ENCODE data around the gene POU4F1. TPM values are rescaled to one million over a fixed set of nuclear protein-coding genes. Genes with fewer than 3 reads are reported as not detected.

Gene POU4F1
- total and polyA plus RNA-seq, 10 donors, result 0.03 to 0.17 (median 0.08) TPM; not detected in 6

- H3K4me1 ChIP-seq, result peaks cover 6 to 31% (median 21%) of the 10 kb centered on the region in 6 donors
- H3K9me3 ChIP-seq, result peaks cover 0 to 25% (median 0%) of the 10 kb centered on the region in 8 donors
- TF ChIP-seq POLR2AphosphoS5 (IDR thresholded peaks at IDR 0.05) (peak in 2 of 3 donors; percentile 7 to 27), POLR2A (IDR thresholded peaks at IDR 0.05) (no peak), CTCF (IDR thresholded peaks at IDR 0.05 in 8 of 11, conservative IDR thresholded peaks at IDR 0.05 in 3 of 11) (no peak)
- WGBS, 5 donors, result 4 to 6% (median 5%) methylated on average over 40 to 65 of the region's 65 CpGs
- no peaks in the 10 kb centered on the region for H3K36me3 ChIP-seq
- H3K27ac ChIP-seq, result no peak overlapping the region
- intact Hi-C loops (cut with DNase I; ENCODE audit: low total_unique reads), result no loop called here
- peak overlapping the region in 7 of 8 donors; percentile 15 to 60 (median 25) for H3K4me3 ChIP-seq
- H3K27me3 ChIP-seq (replicated peaks in 1 of 7), result peaks cover 28 to 100% (median 99%) of the 10 kb centered on the region in 7 donors
- DNase-seq, result peak; percentile 72
Measured at GRCh38 chr13:78595495-78596398, 7.6 kb downstream of the POU4F1 start.

- Histone ChIP-seq H3K9me3 (peaks cover 0 to 25% (median 0%) of the 10 kb centered on the region in 8 donors), H3K27ac (no peak overlapping the region), H3K27me3 (replicated peaks in 1 of 7) (peaks cover 28 to 100% (median 98%) of the 10 kb centered on the region in 7 donors), H3K36me3 (no peaks in the 10 kb centered on the region), H3K4me1 (peaks cover 6 to 23% (median 20%) of the 10 kb centered on the region in 6 donors), H3K4me3 (no peak overlapping the region)
- DNase-seq, result no peak
- WGBS, 5 donors, result 7 to 11% (median 9%) methylated on average over 8 of the region's 8 CpGs
- intact Hi-C loops (cut with DNase I; ENCODE audit: low total_unique reads), result no loop called here
- TF ChIP-seq POLR2AphosphoS5 (IDR thresholded peaks at IDR 0.05), result no peak
- no peak for TF ChIP-seq POLR2A (IDR thresholded peaks at IDR 0.05)
Measured at GRCh38 chr13:78594456-78594975, 8.8 kb downstream of the POU4F1 start.

DNA sequence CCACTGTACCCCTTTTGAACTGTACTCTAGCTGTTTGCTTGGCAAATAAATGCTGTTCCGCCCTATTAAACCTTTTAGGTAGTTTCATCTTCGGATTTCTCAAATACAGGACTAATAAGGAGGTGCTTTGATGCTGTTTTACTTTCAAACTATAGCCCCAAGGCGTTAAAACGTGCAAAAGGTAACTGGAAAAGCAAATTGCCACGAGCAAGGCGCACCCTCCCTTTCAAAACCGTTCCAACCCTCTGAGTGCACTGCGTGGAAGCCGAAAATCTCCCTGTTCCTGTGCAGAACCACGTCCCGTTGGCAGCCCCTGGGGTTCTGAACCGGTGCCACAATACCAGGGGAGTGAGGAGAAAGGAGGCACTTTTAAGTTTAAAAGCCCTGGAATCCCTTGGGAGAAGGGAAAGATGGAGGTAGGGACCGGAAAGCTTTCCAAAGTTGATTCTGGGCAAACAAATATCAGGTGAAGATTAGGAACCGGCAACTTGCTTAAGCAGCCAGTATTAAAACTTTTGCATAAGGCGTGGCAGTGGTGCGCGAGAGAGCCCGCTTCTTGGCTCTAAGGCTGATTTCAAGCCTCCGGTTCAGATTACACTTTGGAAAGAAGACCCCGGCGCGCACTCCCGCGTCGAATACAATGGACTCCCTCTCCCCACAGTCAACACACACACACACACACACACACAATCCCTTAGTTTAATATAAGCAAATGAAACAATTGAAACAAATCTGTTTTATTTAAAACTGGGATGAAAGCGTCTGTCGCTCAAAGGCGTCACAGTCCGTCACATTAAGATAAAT, 9.5 kb downstream of the POU4F1 start:
- Histone ChIP-seq H3K36me3 (no peaks in the 10 kb centered on the region), H3K9me3 (peaks cover 0 to 25% (median 0%) of the 10 kb centered on the region in 8 donors), H3K27me3 (replicated peaks in 1 of 7) (peaks cover 22 to 100% (median 98%) of the 10 kb centered on the region in 7 donors), H3K27ac (no peak overlapping the region), H3K4me3 (no peak overlapping the region), H3K4me1 (peaks cover 6 to 23% (median 20%) of the 10 kb centered on the region in 6 donors)
- TF ChIP-seq POLR2A (IDR thresholded peaks at IDR 0.05) (no peak), CTCF (IDR thresholded peaks at IDR 0.05 in 8 of 11, conservative IDR thresholded peaks at IDR 0.05 in 3 of 11) (no peak), POLR2AphosphoS5 (IDR thresholded peaks at IDR 0.05) (no peak)
- intact Hi-C loops (cut with DNase I; ENCODE audit: low total_unique reads), result no loop called here
- WGBS, 5 donors, result 9 to 16% (median 12%) methylated on average over 29 of the region's 29 CpGs
- DNase-seq, result no peak

DNA sequence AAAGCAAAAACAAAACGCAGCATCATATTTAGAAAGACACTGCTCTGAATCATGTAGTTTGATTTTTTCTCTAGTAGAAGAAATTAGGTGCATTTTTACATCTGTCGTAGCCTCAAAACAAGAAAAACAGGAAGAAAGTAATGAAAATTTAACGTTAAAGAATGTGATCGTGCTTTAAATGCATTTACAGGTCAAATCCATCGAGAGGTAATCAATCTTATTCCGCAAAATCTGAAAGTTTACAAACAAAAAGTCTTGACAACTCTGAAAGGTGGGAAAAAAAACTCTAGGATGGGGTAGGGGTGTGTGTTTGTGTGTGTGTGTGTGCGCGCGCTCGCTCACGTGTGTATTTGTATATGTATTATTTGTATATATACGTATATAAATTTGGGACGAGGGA, 10.2 kb downstream of the POU4F1 start:
- Histone ChIP-seq H3K27me3 (replicated peaks in 1 of 7) (peaks cover 17 to 100% (median 97%) of the 10 kb centered on the region in 7 donors), H3K27ac (no peak overlapping the region), H3K9me3 (peaks cover 0 to 25% (median 0%) of the 10 kb centered on the region in 8 donors), H3K4me1 (peaks cover 6 to 23% (median 20%) of the 10 kb centered on the region in 6 donors), H3K36me3 (no peaks in the 10 kb centered on the region), H3K4me3 (no peak overlapping the region)
- intact Hi-C loops (cut with DNase I; ENCODE audit: low total_unique reads), result no loop called here
- 14 to 18% (median 16%) methylated on average over 13 of the region's 13 CpGs for WGBS, 5 donors
- no peak for DNase-seq
- TF ChIP-seq POLR2A (IDR thresholded peaks at IDR 0.05) (no peak), CTCF (IDR thresholded peaks at IDR 0.05 in 8 of 11, conservative IDR thresholded peaks at IDR 0.05 in 3 of 11) (no peak), POLR2AphosphoS5 (IDR thresholded peaks at IDR 0.05) (no peak)
